Kidney epithelial cell (primary cell): Measurements from ENCODE around the gene LRRC71. TPM values are rescaled to one million over a fixed set of nuclear protein-coding genes. Genes with fewer than 3 reads are reported as not detected.

ENCODE experiments used
- DNase-seq: peaks from one replicate; pipeline ENCODE4 v3.0.0-alpha.2; 2010; ENCODE audit warnings: low read depth
- H3K27me3 ChIP-seq: 2 replicates; pipeline ENCODE4 v1.6.0; 2011; ENCODE audit warnings: low read length; ENCODE audit not compliant: control insufficient read depth, insufficient read depth
- H3K36me3 ChIP-seq: 2 replicates; pipeline ENCODE4 v1.5.1; 2011; ENCODE audit warnings: low read length; ENCODE audit not compliant: control insufficient read depth, insufficient read depth
- H3K4me3 ChIP-seq: 2 replicates; pipeline ENCODE4 v1.5.1; 2011; ENCODE audit warnings: low read depth, mild to moderate bottlenecking, control low read depth, low read length
- total RNA-seq: library from RNA; depleted of rRNA; stranded (reverse); fragments of >200 nt; gene quantifications from 2 replicates; pipeline ENCODE4 v1.2.3, GENCODE V29; 2015
- TF ChIP-seq, protein P1 (sequence below): IDR thresholded peaks from 2 replicates; pipeline ENCODE4 v1.5.1; 2011; ENCODE audit warnings: mild to moderate bottlenecking, moderate library complexity, low read length, control low read depth, inconsistent platforms; ENCODE audit not compliant: insufficient read depth, poor library complexity, severe bottlenecking

LRRC71 gene
- total RNA-seq, 1 donor from 2014 or later = not detected

DNA sequence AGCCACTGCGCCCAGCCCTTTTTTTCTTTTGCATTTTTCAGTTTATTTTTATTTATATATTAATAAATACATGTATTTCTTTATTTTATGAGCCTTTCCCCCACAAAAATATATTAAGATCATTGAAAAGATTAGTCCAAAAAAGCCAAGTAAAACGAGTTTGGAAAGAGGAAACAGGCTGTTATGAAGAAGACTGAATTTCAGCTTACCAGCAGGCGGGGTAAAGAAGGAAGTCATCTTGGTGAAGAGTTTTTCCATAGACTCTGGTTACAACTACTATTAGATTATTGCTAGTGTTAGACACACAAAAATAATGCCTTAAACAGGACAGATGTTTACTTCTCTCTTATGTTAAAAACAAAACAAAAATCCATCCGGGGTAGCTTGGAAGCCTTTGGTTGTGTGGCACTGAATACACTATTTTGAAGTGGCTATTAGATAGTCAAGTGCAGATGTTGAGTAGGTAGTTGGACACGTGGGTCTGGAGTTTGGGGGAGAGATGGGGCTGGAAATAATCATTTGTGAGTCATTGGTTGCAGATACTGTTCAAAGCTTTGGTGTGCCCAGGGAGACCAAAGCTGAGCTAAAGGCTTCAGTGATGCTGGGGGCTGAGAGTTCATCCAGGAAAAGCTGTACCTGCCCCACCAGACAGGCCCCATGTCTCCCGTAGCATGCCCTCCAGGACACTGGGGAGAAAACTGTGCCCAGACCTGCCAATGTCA is 8.7 kb upstream of the LRRC71 start:
- Histone ChIP-seq H3K4me3 (no peak overlapping the region), H3K27me3 (no peaks in the 10 kb centered on the region), H3K36me3 (peaks cover 2% of the 10 kb centered on the region)
- DNase-seq = no peak
- TF ChIP-seq, protein P1, sequence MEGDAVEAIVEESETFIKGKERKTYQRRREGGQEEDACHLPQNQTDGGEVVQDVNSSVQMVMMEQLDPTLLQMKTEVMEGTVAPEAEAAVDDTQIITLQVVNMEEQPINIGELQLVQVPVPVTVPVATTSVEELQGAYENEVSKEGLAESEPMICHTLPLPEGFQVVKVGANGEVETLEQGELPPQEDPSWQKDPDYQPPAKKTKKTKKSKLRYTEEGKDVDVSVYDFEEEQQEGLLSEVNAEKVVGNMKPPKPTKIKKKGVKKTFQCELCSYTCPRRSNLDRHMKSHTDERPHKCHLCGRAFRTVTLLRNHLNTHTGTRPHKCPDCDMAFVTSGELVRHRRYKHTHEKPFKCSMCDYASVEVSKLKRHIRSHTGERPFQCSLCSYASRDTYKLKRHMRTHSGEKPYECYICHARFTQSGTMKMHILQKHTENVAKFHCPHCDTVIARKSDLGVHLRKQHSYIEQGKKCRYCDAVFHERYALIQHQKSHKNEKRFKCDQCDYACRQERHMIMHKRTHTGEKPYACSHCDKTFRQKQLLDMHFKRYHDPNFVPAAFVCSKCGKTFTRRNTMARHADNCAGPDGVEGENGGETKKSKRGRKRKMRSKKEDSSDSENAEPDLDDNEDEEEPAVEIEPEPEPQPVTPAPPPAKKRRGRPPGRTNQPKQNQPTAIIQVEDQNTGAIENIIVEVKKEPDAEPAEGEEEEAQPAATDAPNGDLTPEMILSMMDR = no peak

DNA sequence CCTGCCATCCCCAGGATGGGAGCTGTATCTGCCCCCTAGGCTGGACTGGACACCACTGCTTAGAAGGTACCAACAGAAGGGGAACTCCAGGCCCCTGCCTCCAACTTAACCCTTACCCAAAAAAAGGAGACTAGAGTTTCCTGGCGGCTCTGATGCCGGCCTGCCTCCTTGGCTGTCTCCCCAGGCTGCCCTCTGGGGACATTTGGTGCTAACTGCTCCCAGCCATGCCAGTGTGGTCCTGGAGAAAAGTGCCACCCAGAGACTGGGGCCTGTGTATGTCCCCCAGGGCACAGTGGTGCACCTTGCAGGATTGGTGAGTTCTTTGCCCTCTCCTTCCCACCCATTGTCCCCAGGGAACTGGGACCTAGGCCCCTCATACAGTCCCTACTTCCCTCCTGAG is 8.1 kb upstream of the LRRC71 start:
- Histone ChIP-seq H3K4me3 (no peak overlapping the region), H3K36me3 (peaks cover 2% of the 10 kb centered on the region), H3K27me3 (no peaks in the 10 kb centered on the region)
- DNase-seq = no peak
- TF ChIP-seq, protein P1 = no peak

DNA sequence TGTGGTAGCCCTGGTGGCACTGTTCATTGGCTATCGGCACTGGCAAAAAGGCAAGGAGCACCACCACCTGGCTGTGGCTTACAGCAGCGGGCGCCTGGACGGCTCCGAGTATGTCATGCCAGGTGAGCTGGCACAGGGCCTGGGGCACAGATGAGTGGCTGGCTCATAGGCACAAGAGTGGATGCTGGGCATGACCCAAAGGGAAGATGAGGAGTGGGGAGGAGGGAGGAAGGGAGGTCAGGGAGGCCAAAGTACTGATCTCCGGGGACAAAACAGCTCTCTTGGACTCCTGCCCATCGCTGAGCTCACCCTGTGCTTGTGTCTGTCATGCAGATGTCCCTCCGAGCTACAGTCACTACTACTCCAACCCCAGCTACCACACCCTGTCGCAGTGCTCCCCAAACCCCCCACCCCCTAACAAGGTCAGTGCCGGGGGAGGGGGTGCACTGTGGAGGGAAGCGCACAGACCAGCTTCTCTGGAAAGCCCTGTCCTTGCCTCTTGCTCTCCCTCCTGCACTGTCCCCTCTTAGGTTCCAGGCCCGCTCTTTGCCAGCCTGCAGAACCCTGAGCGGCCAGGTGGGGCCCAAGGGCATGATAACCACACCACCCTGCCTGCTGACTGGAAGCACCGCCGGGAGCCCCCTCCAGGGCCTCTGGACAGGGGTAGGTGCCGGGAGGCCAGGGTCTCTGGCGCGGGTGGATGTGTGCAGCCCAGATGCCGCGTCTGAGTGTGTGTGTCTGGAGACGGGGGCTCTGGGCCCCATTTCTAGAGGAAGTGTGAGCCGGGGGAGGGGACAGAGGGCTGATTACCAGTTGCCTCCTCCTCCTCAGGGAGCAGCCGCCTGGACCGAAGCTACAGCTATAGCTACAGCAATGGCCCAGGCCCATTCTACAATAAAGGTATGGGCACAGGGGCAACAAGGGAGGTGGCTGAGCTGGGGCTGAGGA is 7.3 kb upstream of the LRRC71 start:
- no peak for DNase-seq
- Histone ChIP-seq H3K4me3 (no peak overlapping the region), H3K36me3 (peaks cover 2% of the 10 kb centered on the region), H3K27me3 (no peaks in the 10 kb centered on the region)
- TF ChIP-seq, protein P1 = no peak

DNA sequence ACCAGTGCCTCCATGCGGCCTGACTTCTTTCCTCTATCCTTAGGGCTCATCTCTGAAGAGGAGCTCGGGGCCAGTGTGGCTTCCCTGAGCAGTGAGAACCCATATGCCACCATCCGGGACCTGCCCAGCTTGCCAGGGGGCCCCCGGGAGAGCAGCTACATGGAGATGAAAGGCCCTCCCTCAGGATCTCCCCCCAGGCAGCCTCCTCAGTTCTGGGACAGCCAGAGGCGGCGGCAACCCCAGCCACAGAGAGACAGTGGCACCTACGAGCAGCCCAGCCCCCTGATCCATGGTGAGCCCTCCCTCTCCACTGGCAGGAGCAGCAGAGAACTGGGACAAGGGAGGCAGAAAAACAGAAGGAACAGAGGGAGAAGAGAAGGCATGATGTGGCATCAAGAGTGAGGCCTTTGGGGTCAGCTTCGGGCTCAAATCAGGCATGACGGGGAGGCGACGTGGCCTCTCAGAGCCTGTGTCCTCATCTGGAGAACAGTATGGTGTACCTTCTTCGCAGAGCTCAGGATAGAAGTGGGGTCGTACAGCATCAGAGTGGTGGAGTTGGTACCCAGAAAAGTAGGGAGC is 6.5 kb upstream of the LRRC71 start:
- peaks cover 2% of the 10 kb centered on the region for H3K36me3 ChIP-seq
- DNase-seq = no peak
- H3K27me3 ChIP-seq = no peaks in the 10 kb centered on the region
- TF ChIP-seq, protein P1 = no peak
- no peak overlapping the region for H3K4me3 ChIP-seq

DNA sequence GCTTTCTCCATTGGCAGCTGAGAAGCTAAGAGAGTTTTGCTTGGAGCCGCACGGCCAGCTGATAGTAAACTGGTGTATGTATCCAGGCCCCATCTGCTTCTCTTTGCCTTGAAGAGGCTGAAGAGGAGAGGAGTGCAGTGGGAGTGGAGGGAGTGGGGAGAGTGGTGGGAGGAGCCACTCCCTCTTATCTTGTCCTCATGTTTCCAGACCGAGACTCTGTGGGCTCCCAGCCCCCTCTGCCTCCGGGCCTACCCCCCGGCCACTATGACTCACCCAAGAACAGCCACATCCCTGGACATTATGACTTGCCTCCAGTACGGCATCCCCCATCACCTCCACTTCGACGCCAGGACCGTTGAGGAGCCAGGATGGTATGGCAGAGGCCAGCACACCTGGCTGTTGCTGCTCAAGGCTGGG is 6.0 kb upstream of the LRRC71 start:
- Histone ChIP-seq H3K36me3 (peaks cover 2% of the 10 kb centered on the region), H3K4me3 (no peak overlapping the region), H3K27me3 (no peaks in the 10 kb centered on the region)
- DNase-seq = no peak
- TF ChIP-seq, protein P1 = no peak
